ENCODE results near the gene OR1J1.
A peak's percentile ranks its signal among the peaks of the same experiment; 100 is the strongest.

OR1J1 gene, protein sequence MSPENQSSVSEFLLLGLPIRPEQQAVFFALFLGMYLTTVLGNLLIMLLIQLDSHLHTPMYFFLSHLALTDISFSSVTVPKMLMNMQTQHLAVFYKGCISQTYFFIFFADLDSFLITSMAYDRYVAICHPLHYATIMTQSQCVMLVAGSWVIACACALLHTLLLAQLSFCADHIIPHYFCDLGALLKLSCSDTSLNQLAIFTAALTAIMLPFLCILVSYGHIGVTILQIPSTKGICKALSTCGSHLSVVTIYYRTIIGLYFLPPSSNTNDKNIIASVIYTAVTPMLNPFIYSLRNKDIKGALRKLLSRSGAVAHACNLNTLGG

DNA sequence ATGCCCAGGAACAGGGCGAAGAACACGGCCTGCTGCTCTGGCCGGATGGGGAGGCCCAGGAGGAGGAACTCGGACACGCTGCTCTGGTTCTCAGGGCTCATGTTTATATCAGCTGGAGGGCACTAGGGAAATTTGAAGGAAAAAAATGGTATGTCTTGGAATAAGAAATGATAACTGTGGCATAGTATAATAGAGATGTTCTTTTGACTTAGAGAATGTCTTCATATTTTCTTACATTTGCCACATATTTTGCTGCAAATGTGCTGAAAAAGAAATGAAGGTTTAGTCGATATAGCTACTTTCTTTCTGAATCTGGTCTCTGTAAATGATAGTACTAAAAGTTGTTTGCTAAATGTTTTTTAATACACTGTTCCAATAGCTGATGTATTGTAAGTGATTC, at the start of gene OR1J1:
Gene OR1J1, minus strand, starts transcription at position 101 of the 400 bp plus-strand sequence. Its CDS starts 0 bp downstream, at position 101.
- DNase-seq = no peak

DNA sequence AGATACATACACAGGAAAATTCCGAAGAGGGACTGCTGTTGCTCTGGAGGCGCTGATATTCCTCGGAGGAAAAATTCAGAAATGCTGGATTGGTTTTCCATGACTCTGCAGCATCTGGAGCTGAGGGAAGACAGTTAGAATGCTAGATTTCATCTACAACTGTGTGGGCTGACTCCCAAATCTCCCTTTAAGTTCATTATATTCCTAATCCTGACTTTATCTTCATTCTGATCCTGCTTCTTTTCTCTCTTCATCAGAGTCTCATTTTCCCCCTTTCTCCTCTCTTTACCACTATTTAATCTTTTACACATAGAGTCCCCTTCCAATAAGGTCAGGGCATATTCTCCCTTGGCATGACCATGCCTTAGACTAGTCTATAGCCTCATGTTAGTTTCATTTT, 49.5 kb upstream of the OR1J1 start, which contains the start of gene OR1N1:
Gene OR1N1, minus strand, starts transcription at position 101 of the 400 bp plus-strand sequence. Its CDS starts 0 bp downstream, at position 101.
- DNase-seq = no peak

DNA sequence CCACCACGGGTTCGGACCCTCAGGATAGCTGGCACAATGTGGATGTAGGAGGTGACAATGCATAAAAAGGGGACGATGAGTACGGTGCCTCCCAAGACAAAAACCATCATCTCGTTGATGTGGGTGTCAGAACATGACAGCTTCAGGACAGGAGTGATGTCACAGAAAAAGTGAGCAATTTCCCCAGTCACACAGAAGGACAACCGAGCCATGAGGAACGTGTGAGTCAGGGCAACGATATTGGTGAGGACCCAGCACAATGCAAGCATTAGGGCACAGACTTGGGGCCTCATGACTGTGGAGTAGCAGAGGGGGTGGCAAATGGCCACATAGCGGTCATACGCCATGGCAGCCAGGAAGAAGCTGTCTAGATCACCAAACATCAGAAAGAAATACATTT, 48.9 kb upstream of the OR1J1 start:
- DNase-seq = no peak

DNA sequence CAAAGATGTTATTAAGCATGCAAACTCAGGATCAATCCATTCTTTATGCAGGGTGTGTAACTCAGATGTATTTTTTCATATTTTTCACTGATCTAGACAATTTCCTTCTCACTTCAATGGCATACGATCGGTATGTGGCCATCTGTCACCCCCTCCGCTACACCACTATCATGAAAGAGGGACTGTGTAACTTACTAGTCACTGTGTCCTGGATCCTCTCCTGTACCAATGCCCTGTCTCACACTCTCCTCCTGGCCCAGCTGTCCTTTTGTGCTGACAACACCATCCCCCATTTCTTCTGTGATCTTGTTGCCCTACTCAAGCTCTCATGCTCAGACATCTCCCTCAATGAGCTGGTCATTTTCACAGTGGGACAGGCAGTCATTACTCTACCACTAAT, 41.6 kb upstream of the OR1J1 start:
- no peak for DNase-seq

DNA sequence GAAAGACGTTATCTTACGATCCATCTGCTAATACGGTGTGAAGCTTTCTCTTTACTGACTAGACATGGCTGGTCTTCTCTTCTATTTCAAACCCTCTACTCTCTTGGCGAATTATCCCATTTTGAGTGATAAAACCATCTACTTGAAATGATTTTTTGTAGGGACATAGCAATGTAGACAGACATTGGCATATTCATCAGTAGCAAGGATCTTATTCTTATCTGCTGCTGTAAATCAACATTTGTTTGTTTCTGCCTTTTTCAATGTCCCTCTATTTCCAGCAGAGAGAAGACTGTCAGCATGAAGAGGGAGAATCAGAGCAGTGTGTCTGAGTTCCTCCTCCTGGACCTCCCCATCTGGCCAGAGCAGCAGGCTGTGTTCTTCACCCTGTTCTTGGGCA, 41.1 kb upstream of the OR1J1 start, which contains the start of gene OR1J4:
Gene OR1J4, plus strand, starts transcription at position 301 of the 400 bp plus-strand sequence. Its CDS starts 0 bp downstream, at position 301.
- DNase-seq = no peak

DNA sequence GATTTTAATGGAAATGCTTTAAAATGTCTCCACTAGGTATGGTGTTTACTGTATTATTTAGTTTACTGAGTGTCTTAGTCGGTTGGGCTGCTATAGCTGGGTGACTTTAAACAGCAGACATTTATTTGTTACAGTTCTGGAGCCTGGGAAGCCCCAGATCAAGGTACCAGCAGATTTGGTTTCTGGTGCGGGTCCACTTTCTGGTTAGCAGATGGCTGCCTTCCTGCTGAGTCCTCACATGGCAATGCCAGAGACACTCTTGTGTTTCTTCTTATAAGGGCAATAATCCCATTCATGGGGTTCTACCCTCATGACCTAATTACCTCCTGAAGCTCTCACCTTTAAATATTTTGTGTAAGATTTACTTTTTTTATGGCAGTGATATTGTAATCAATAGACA, 40.5 kb upstream of the OR1J1 start:
- DNase-seq = no peak

DNA sequence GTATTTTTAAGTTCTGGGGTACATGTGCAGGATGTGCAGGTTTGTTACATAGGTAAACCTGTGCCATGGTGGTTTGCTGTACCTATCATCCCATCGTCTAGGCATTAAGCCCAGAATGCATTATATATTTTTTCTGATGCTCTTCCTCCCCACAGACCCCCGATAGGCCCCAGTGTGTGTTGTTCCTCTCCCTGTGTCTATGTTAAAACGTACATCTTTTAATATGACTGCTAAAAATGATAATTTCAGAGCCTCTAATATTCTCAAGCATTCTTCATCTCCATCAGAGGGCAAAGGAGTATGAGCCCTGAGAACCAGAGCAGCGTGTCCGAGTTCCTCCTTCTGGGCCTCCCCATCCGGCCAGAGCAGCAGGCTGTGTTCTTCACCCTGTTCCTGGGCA, 32.8 kb upstream of the OR1J1 start, which contains the start of gene OR1J2:
Gene OR1J2, plus strand, starts transcription at position 301 of the 400 bp plus-strand sequence. Its CDS starts 0 bp downstream, at position 301.
- DNase-seq = no peak

DNA sequence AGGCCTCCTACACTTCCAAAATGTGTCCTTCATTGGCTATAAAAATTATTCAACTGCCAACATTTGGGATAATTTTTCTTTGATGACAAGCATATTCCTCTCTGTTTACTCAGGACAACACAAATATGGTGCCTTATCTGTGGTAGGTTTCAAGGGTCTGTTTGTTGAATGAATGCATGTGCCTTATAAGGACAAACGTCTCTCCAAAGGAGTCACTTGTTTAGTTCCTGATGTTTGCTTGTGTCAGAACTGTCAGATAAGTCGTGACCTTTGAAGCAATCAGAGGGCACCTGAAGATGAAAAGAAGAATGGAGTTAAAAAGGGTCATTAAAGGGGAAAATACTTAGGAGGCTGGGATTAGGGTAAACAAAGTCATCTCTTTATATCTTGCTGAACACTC, 29.2 kb upstream of the OR1J1 start:
- no peak for DNase-seq

DNA sequence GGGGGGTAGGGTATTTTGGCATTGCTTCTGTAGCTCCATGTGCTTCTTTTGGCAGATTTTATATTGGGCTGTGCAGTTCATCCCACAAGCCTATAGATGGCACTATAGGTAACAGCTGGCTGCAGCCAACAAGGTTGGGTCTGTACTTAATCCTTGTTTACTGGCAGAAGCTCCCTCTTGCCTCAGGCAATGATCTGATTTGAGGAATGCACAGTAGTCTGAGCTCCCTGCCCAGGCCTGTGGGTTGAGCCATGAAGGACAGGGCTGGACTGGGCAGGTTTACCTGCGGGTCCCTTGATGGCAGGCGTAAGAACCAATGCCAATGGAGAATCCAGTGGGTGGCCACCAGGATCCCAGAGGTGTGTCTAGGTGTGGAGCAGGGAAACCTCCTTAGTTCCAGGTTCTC, 21.2 kb upstream of the OR1J1 start:
- DNase-seq = peak; percentile 27

DNA sequence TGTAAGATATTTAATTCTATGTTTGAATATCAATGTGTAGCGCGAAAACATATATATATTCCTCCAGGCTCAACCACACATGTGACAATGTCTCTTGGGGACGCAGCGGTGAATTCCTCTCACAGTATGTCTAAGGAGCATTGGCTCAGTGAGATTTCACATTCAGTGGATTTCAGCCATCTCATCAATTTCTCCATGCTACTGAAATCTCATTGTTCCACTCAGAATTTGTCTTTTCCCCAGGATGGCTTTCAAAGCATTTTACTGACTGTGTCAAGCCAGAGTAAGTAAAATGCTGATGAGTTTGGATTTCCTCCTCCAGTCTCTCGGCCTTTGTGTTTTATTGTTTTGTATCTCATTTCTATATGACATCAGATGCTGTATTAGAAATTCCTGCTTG, 1.3 kb upstream of the OR1J1 start:
- no peak for DNase-seq

DNA sequence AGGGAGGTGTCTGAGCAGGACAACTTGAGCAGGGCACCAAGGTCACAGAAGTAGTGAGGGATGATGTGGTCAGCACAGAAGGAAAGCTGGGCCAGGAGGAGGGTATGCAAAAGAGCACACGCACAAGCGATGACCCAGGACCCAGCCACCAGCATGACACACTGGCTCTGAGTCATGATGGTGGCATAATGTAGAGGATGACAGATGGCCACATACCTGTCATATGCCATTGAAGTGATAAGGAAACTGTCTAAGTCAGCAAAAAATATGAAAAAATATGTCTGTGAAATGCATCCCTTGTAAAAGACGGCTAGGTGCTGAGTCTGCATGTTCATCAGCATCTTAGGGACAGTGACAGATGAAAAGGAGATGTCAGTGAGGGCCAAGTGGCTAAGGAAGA, 380 bp downstream of the OR1J1 start:
- DNase-seq = no peak

DNA sequence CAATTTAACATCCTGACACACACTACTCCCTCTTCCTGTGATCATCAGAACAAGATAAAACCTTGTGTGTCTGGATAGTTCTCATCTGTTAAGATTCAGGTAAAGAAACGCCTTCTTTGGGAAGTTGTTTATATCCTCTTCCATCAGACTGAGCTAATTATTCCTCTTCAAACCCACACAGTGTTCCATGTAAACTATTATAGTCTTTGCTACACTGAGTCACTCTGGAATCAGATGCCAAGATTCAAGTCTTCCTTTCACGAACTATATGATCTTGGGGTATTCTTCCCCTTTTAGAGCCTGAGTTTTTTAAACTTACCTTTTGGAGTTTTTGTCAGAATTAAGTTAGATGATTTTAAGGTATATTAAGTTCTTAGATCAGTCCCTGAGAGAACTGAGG, 2.0 kb downstream of the OR1J1 start:
- DNase-seq = no peak

DNA sequence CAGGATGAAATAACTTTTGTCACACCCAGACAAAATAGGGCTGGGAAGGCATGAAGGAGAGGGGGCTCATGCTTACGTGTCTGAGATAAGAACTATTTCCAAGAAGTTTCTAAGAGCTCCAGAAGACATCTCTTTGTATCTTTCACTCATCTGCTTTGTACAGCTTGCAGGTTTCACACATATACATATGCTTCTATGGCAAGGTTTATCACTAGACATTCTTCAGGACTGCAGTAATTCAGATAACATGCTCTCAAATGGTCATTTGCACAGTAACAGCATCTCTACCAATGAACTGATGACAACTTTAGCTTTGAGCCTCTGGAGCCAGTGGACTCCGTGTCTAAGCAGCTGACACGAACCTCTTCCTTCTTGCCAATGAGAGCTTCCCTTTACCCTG, 3.2 kb downstream of the OR1J1 start:
- no peak for DNase-seq

DNA sequence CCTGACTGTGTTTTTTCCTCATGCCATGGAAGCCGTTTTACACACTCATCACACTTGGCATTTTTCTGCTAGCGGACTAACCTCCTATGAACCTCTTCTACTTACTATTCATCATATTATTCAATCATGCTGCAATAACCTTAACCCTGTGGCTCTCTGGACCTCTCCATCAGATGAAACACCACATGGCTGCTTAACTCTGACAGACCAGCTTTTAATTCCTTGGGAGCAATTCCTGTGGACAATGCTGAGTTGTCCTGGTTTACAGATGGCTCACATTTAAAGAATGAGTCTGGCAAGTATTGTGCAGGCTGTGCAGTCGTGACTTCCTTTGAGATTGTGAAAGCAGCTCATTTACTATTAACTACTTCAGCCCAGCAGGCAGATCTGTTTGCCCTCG, 9.0 kb downstream of the OR1J1 start:
- DNase-seq = no peak

DNA sequence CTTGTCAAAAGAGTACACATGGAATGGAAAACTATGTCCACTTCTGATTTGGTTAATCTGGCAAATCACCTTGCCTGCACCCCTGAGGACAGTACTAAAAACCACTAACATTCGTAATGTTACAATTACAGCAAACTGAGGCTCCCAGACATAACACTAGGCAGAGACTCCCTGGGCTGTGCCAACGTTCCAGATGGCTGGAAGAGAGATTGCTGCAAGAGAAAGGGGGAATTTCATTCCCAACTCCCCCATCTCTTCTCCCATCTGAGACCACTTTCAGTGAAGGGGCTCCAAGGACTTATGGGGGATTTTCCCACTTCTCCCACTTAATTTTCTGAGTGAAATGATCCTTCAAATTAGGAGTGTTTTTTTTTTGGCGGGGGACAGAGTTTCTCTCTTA, 11.3 kb downstream of the OR1J1 start:
- DNase-seq = no peak

DNA sequence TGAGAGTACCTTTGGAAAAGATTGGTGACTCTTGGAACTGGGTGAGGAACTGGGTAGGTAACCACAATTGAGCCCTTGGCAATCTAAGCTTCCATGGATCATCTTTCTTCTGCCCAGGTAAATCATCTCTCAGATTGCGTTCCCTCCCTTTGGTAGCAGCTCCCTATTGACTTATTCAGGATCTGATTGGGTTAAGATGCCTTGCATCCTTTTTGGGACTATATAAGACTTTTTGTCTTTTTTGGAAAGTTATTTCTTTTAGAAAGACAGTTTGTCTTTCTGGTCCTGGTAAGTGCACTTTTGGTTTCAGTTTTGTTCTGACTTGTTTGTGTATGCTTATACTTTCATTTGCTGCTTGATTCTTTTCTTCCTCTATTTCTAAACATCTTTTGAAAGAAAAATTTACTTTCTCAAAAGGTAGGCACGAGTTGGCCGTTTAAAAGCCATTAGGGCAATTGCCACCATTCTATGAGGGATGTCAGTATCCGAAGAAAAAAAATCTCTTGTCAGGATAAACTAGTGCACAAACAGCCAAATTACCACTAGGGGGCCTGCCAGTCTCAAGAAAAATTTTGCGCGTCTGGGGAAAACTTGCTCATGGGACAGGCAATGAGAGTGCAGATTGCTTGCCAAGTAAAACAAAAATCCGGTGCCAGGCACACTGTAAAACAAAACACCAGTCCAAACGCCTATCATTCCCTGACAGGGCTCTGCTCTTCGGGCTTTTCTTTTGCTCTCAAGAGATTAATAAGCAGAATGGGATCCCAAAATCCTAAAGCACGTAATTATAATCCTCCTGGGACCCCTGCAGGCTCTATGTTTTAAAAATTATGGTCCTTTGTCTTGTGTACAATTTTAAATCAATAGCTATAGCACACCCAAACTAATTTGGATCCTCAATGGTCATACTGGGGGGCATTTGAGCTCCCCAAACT, 12.8 kb downstream of the OR1J1 start:
- peak; percentile 76 for DNase-seq

DNA sequence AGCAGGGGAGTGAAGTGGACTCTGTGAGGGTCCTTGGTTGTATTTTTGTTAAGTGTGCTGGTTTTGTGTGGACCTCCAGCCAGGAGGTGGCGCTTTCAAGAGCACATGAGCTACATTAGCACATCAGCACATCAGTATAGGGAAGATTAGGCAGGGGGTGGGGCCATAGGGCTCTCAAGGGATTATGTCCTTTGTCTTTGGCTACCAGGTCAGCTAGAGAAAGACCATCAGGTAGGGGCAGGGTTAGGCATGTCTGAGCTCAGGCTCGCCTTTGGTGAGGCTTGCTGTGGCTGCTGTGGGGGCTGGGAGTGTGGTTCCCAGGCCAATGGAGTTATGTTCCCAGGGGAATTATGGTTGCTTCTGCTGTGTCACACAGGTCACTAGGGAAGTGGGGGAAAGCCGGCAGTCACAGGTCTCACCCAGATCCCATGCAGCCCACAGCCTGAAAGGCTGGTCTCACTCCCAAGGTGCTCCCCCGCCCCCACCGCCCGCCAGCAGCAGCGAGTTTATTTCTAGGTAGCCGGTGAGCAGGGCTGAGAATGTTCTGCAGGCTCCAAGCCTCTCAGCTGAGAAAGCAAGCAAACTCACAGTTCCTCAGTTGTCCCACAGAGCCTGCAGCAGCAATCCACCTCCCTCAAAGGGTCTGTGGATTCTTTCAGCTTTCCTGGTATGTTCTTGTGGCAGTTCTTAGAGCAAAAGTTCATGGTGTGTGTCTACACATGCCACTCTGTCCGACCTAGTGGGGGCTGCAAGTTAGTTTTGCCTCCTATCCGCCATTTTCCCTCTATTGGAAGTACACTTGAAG, 13.7 kb downstream of the OR1J1 start:
- peak; percentile 21 for DNase-seq

DNA sequence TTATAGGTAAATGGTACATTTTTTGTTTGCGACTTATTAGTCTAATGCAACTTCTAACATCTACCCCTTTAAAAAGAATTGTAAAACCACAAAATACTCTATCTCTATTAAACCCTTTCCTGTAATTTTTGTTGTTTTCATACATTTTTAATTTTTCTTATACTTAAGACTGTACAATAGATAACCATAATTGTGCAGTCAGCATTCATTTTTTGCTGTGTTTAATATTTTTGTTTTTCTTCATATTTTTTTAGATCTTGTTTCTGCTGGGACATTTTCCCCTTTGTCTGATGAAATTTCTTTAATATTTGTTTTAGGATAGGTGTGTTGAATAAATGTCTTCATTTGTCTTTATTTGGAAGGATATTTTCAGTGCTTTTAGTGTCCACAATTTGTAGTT, 19.9 kb downstream of the OR1J1 start:
- DNase-seq = no peak

DNA sequence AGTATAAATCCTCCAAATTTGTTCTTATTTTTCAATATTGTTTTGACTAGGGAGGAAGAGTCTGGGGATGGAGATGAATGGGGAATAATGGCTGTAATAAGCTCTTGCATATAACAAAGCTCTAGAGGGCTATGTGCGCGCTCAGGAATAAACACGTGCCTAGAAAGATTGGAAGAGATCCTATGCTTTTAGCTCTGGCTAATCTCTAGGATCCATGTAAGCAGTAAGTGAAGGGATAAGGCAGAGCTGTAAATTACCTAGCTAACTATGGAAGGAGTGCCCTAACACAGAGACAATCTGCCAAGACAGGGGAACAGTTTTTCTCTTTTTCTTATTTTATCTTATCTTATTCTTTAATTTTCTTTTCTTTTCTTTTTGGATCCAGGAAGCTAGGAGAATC, 21.6 kb downstream of the OR1J1 start:
- DNase-seq = no peak

DNA sequence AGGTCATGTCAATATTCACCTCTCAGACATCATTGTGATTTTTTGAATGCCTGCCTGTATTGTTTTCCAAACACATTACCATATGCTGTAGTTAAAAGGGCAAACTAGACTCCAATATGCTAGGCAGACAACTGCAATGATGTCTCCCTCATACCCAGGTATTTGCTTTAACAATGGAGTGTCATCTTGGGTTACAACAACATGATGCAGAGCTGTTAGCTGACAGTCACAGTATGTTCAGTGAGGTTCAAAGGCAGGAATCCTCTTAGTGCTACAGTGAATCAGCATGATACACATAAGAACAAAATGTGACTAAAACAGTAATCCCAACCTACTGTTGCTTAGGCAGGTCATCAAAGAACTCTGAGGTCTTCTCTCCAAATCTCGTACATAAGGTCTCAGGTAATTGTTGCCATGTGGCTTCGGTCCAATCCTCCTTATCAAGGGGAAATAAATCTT, 24.0 kb downstream of the OR1J1 start:
- DNase-seq = no peak

DNA sequence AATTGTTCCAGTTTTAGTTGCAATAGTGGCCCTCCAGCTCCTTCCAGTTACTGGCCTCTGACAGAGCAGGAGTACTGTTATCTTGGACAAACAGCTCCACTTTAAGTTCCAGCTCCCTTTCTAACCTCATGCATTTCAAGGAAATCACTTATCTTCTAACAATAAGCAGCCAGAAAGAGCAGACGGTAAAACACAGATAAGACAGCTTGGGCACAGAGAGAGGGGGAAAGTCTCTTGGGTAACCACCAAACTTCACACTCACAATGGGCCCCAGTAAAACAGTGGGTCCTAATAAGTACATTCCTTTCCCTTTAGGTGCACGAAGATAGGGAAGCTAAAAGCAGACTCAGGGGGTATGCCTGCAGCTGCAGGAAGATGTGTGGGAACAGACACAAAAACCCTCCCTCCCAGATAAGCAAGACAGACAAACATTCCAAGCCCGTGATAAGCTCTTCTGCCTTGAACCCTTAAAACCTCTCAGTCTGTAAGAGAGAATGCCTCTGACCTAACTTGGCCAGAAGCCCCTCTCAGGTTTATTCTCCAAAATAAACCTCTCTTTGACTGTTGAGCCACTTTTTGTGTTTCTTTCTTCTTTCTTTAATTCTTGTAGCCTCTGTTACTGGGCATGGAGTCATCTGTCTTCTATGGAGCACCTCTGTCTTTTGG, 30.8 kb downstream of the OR1J1 start:
- no peak for DNase-seq

DNA sequence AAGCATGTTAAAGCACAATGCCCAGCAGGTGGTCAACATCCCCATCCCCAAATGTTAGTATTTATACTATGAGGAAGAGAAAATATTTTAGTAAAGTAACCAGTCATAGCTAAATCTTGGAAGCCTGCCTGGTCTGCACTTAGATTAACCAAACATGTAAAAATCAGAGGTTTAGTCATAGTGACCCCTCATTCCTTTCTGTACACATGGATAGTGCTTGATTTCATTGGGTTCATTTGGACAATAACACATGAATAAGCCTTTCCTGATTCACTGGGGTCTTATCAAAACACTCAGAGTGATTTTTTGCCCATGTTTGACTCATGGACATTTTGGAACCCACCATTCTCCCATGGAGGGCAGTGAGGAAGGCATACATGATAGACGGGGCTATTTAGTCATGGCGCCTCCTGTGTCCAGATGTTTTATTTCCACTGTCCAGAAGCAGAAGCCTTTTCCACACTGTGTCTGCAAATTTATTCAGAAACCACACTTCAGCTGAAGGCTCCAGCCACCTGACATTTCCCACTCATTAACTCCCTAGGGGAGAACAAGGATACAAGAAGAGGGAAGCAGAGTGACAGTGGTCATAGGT, 32.5 kb downstream of the OR1J1 start:
- no peak for DNase-seq

All from CD4-positive, alpha-beta T cell treated with Interleukin-21 for 1 hour (primary cell).